Erythroblast (primary cell): ENCODE results near the gene MGRN1.

Source experiments
- GATA1 ChIP-seq: IDR thresholded peaks from 2 replicates; pipeline ENCODE4 v1.6.1; 2011; ENCODE audit warnings: low read depth, mild to moderate bottlenecking, control low read depth, low read length, moderate library complexity
- POLR2A ChIP-seq: IDR thresholded peaks from 2 replicates; pipeline ENCODE4 v1.6.1; 2011; ENCODE audit warnings: mild to moderate bottlenecking, low read length

DNA sequence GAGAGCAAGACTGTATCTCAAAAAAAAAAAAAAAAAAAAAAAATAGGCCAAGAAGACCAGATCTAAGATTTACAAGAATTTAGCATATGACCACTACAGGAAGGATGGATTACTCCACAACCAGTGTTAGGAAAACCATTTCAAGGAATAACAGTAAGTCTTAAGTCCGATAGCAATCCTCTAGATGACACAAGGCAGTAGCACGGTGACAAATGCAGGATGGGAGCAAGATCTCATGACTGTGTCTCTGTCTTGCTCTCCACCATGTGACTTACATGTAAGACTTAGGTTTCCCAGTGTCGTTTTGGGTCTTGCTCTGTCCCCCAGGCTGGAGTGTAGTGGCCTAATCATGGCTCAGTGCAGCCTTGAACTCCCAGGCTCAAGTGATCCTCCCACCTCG is 40.7 kb upstream of the MGRN1 start:
- no peak for TF ChIP-seq POLR2A
- no peak for TF ChIP-seq GATA1
